GM23338 (cell line): ENCODE measurements around the gene TRAPPC2. TPM values are rescaled to one million over a fixed set of nuclear protein-coding genes. Genes with fewer than 3 reads are reported as not detected.

ENCODE experiments used
- ATAC-seq: fragments of 200-7000 bp; cut with Tn5 transposase; 3 replicates; pipeline ENCODE4 v1.9.1; 2020
- DNase-seq: peaks from one replicate; pipeline ENCODE4 v3.0.0-alpha.2; 2015; ENCODE audit warnings: low spot score
- H2AFZ ChIP-seq: fragments of 200-600 bp; sonication (generic); 2 replicates; pipeline ENCODE4 v1.8.0; 2016; ENCODE audit warnings: antibody characterized with exemption, mild to moderate bottlenecking, moderate library complexity
- H3F3A ChIP-seq: fragments of 200-600 bp; sonication (generic); replicated peaks from 2 replicates; pipeline ENCODE4 v1.8.0; 2017; ENCODE audit warnings: antibody characterized with exemption, mixed run types, low read depth
- H3K27ac ChIP-seq: fragments of 200-600 bp; sonication (generic); 2 replicates; pipeline ENCODE4 v1.6.1; 2016; ENCODE audit warnings: low read depth
- H3K27me3 ChIP-seq: fragments of 200-600 bp; sonication (generic); 2 replicates; pipeline ENCODE4 v1.8.0; 2016; ENCODE audit warnings: mild to moderate bottlenecking, mixed run types, moderate library complexity; ENCODE audit not compliant: insufficient read depth
- H3K36me3 ChIP-seq: fragments of 200-600 bp; sonication (generic); 2 replicates; pipeline ENCODE4 v1.8.0; 2016; ENCODE audit warnings: mild to moderate bottlenecking; ENCODE audit not compliant: insufficient read depth
- H3K4me1 ChIP-seq: fragments of 200-600 bp; sonication (generic); 2 replicates; pipeline ENCODE4 v1.8.0; 2016; ENCODE audit warnings: mild to moderate bottlenecking, moderate library complexity; ENCODE audit not compliant: insufficient read depth
- H3K4me2 ChIP-seq: fragments of 200-600 bp; sonication (generic); 2 replicates; pipeline ENCODE4 v1.7.1; 2017; ENCODE audit warnings: mixed run types
- H3K4me3 ChIP-seq: fragments of 200-600 bp; sonication (generic); 2 replicates; pipeline ENCODE4 v1.6.1; 2016; ENCODE audit warnings: mixed run types
- H3K79me2 ChIP-seq: fragments of 200-600 bp; sonication (generic); replicated peaks from 2 replicates; pipeline ENCODE4 v1.8.0; 2017; ENCODE audit warnings: mild to moderate bottlenecking; ENCODE audit not compliant: insufficient read depth
- H3K9me2 ChIP-seq: fragments of 200-600 bp; sonication (generic); 2 replicates; pipeline ENCODE4 v1.8.0; 2017; ENCODE audit not compliant: insufficient read depth
- H4K20me1 ChIP-seq: fragments of 200-600 bp; sonication (generic); replicated peaks from 2 replicates; pipeline ENCODE4 v1.8.0; 2017; ENCODE audit warnings: mild to moderate bottlenecking; ENCODE audit not compliant: insufficient read depth
- H3K27ac Mint-ChIP-seq: 2 replicates; pipeline ENCODE4 v1.8.0; 2020; ENCODE audit warnings: inconsistent platforms, mild to moderate bottlenecking, moderate library complexity, mixed read lengths
- H3K27me3 Mint-ChIP-seq: 3 replicates; pipeline ENCODE4 v1.8.0; 2022; ENCODE audit warnings: low read depth, mild to moderate bottlenecking, moderate library complexity, mixed read lengths, inconsistent platforms; ENCODE audit not compliant: insufficient read depth, poor library complexity
- H3K36me3 Mint-ChIP-seq: 3 replicates; pipeline ENCODE4 v1.8.0; 2021; ENCODE audit warnings: low read depth, mild to moderate bottlenecking, inconsistent platforms, moderate library complexity, mixed read lengths
- H3K4me1 Mint-ChIP-seq: 3 replicates; pipeline ENCODE4 v1.8.0; 2020; ENCODE audit warnings: mild to moderate bottlenecking, inconsistent platforms, mixed read lengths
- H3K4me3 Mint-ChIP-seq: 3 replicates; pipeline ENCODE4 v1.8.0; 2021; ENCODE audit warnings: moderate library complexity, mild to moderate bottlenecking, inconsistent platforms, mixed read lengths
- H3K9me3 Mint-ChIP-seq: 3 replicates; pipeline ENCODE4 v1.8.0; 2020; ENCODE audit warnings: moderate library complexity, mild to moderate bottlenecking, inconsistent platforms, mixed read lengths
- STAT1 ChIP-seq: IDR thresholded peaks from one replicate; pipeline ENCODE4 v1.6.1; 2016; ENCODE audit warnings: antibody characterized with exemption; ENCODE audit not compliant: unreplicated experiment
- ZNF114 ChIP-seq: fragments of 250-450 bp; sonication (Bioruptor Pico); IDR thresholded peaks from 2 replicates; pipeline ENCODE4 v1.5.0; 2020; ENCODE audit warnings: mild to moderate bottlenecking, moderate library complexity
- ZNF462 ChIP-seq: fragments of 250-450 bp; sonication (Bioruptor Pico); IDR thresholded peaks from 2 replicates; pipeline ENCODE4 v1.5.0; 2020; ENCODE audit warnings: mild to moderate bottlenecking, moderate library complexity
- polyA plus RNA-seq: library from polyadenylated mRNA; unstranded; fragments of >200 nt; fragmentation: Nextera tagmentation; extraction: Ambion mirVana; gene quantifications from 2 replicates; pipeline ENCODE4 v1.2.1, GENCODE V29; 2016
- total RNA-seq: library from RNA; depleted of rRNA; stranded (reverse); fragments of >200 nt; shearing (Covaris generic); gene quantifications from 2 replicates; pipeline ENCODE4 v1.2.3, GENCODE V29; 2014
- TF ChIP-seq, protein P1 (sequence below), 2 experiments: fragments of 200-600 bp in 1 of 2; sonication (generic) in 1 of 2; conservative IDR thresholded peaks; 2 replicates each; pipeline versions ENCODE4 v1.5.1 to v1.6.1; 2016 to 2017; ENCODE audit warnings: antibody characterized with exemption in 2 of 2, low read depth in 2 of 2, mild to moderate bottlenecking in 2 of 2, moderate library complexity in 1 of 2

TRAPPC2 gene
- total and polyA plus RNA-seq, 2 experiments from 2014 or later: 11.7 to 14.6 TPM

DNA sequence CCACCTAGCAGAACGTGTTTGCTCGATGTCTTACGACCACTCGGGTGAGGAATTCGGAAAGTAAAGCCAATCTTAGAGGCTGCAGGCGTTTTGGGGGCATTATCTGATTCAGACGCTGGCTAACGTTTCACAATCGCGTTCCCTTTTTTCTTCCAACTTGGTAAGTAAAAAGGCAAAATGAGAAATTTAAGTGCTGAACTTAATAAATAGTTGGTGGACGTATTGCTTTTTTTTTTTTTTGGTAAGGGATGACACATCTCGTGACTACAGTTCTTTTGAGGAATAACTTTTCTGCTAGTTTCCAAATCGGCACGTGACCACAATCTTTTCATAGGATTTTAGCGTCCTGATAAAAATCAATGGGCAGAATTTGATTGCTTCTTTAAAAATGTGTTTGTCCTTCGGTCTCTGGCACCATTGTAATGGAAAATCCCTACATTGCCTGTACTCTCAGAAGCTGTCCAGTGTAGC, 44.6 kb downstream of the TRAPPC2 start:
- Histone ChIP-seq H3F3A (no peaks in the 10 kb centered on the region), H3K4me2 (peak overlapping the region; percentile 92), H3K9me2 (no peaks in the 10 kb centered on the region), H3K27ac (no peak overlapping the region), H3K4me1 (peaks cover 32% of the 10 kb centered on the region), H4K20me1 (peaks cover 14% of the 10 kb centered on the region), H3K4me3 (peak overlapping the region; percentile 76), H2AFZ (no peak overlapping the region), H3K36me3 (no peaks in the 10 kb centered on the region), H3K27me3 (peaks cover 10% of the 10 kb centered on the region; the same call in 1 of the 2 replicates), H3K79me2 (peaks cover 55% of the 10 kb centered on the region)
- H3K36me3 Mint-ChIP-seq: no peaks in the 10 kb centered on the region; the same call in 1 of the 3 replicates
- no peaks in the 10 kb centered on the region for H3K9me3 Mint-ChIP-seq
- TF ChIP-seq, protein P1, sequence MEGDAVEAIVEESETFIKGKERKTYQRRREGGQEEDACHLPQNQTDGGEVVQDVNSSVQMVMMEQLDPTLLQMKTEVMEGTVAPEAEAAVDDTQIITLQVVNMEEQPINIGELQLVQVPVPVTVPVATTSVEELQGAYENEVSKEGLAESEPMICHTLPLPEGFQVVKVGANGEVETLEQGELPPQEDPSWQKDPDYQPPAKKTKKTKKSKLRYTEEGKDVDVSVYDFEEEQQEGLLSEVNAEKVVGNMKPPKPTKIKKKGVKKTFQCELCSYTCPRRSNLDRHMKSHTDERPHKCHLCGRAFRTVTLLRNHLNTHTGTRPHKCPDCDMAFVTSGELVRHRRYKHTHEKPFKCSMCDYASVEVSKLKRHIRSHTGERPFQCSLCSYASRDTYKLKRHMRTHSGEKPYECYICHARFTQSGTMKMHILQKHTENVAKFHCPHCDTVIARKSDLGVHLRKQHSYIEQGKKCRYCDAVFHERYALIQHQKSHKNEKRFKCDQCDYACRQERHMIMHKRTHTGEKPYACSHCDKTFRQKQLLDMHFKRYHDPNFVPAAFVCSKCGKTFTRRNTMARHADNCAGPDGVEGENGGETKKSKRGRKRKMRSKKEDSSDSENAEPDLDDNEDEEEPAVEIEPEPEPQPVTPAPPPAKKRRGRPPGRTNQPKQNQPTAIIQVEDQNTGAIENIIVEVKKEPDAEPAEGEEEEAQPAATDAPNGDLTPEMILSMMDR (conservative IDR thresholded peaks at IDR 0.05; ENCODE audit: low read depth in 2 of 2): no peak
- TF ChIP-seq ZNF462 (CRISPR knock-in tag) (no peak), STAT1 (no peak), ZNF114 (no peak)
- peak; percentile 19 for DNase-seq
- peak overlapping the region; percentile 85; the same call in 1 of the 2 replicates for H3K27ac Mint-ChIP-seq
- peak overlapping the region; percentile 91 for H3K4me3 Mint-ChIP-seq
- peaks cover 7% of the 10 kb centered on the region for H3K27me3 Mint-ChIP-seq
- ATAC-seq: no peak
- H3K4me1 Mint-ChIP-seq: peaks cover 34% of the 10 kb centered on the region
